Hepatocyte (in vitro differentiated cells): ENCODE data around the gene ZC3H7A. TPM values are rescaled to one million over a fixed set of nuclear protein-coding genes. Genes with fewer than 3 reads are reported as not detected.

Source experiments
- DNase-seq: peaks from one replicate; pipeline ENCODE4 v3.0.0-alpha.2; 2016; ENCODE audit warnings: low spot score
- H2AFZ ChIP-seq: fragments of 200-600 bp; sonication (generic); 2 replicates; pipeline ENCODE4 v1.6.0; 2016; ENCODE audit warnings: antibody characterized with exemption, mild to moderate bottlenecking
- H3K27ac ChIP-seq: fragments of 200-600 bp; sonication (generic); 2 replicates; pipeline ENCODE4 v1.5.1; 2016; ENCODE audit warnings: mild to moderate bottlenecking
- H3K27me3 ChIP-seq: fragments of 200-600 bp; sonication (generic); 2 replicates; pipeline ENCODE4 v1.6.1; 2016
- H3K36me3 ChIP-seq: fragments of 200-600 bp; sonication (generic); replicated peaks from 2 replicates; pipeline ENCODE4 v1.5.1; 2016; ENCODE audit warnings: low read depth; ENCODE audit not compliant: insufficient read depth
- H3K4me1 ChIP-seq: fragments of 200-600 bp; sonication (generic); 2 replicates; pipeline ENCODE4 v1.5.1; 2016; ENCODE audit warnings: mild to moderate bottlenecking, moderate library complexity; ENCODE audit not compliant: insufficient read depth
- H3K4me2 ChIP-seq: fragments of 200-600 bp; sonication (generic); 2 replicates; pipeline ENCODE4 v1.6.0; 2016
- H3K4me3 ChIP-seq: fragments of 200-600 bp; sonication (generic); 2 replicates; pipeline ENCODE4 v1.5.1; 2016; ENCODE audit warnings: mild to moderate bottlenecking
- H3K79me2 ChIP-seq: fragments of 200-600 bp; sonication (generic); 2 replicates; pipeline ENCODE4 v1.6.0; 2017; ENCODE audit warnings: mild to moderate bottlenecking
- H3K9me2 ChIP-seq: fragments of 200-600 bp; sonication (generic); replicated peaks from 2 replicates; pipeline ENCODE4 v1.6.0; 2017; ENCODE audit warnings: mild to moderate bottlenecking; ENCODE audit not compliant: insufficient read depth
- H3K9me3 ChIP-seq: fragments of 200-600 bp; sonication (generic); 2 replicates; pipeline ENCODE4 v1.5.1; 2016; ENCODE audit warnings: low read depth, mild to moderate bottlenecking
- H4K20me1 ChIP-seq: fragments of 200-600 bp; sonication (generic); 2 replicates; pipeline ENCODE4 v1.6.0; 2016; ENCODE audit warnings: mild to moderate bottlenecking; ENCODE audit not compliant: insufficient read depth, poor library complexity, severe bottlenecking
- CTCF ChIP-seq: fragments of 200-600 bp; sonication (generic); IDR thresholded peaks from 2 replicates; pipeline ENCODE4 v1.5.1; 2016; ENCODE audit warnings: antibody characterized with exemption, mild to moderate bottlenecking; ENCODE audit not compliant: poor library complexity
- EZH2 ChIP-seq: fragments of 200-600 bp; sonication (generic); IDR thresholded peaks from 2 replicates; pipeline ENCODE4 v1.6.1; 2016; ENCODE audit warnings: antibody characterized with exemption, mild to moderate bottlenecking, borderline replicate concordance
- EZH2phosphoT487 ChIP-seq: fragments of 200-600 bp; sonication (generic); IDR thresholded peaks from one replicate; pipeline ENCODE4 v1.6.1; 2018; ENCODE audit warnings: antibody characterized with exemption, mild to moderate bottlenecking, low read depth, moderate library complexity; ENCODE audit not compliant: unreplicated experiment, severe bottlenecking
- WGBS: methylation state at CpG from one replicate; pipeline ENCODE4 v1.1.6; 2016; ENCODE audit warnings: low lambda C conversion rate; ENCODE audit errors: missing lambda C conversion rate; 5-methylcytosine and 5-hydroxymethylcytosine counted together
- polyA plus RNA-seq: library from polyadenylated mRNA; unstranded; fragments of >200 nt; fragmentation: Nextera tagmentation; extraction: Ambion mirVana; gene quantifications from 2 replicates; pipeline ENCODE4 v1.2.1, GENCODE V29; 2016
- small RNA-seq: library from RNA; depleted of rRNA; stranded (forward); fragments of <200 nt; gene quantifications from one replicate; pipeline ENCODE3, GENCODE V24; 2014
- total RNA-seq: library from RNA; depleted of rRNA; stranded (reverse); fragments of >200 nt; gene quantifications from 2 replicates; pipeline ENCODE4 v1.2.3, GENCODE V29; 2014

The ZC3H7A gene
- total and polyA plus RNA-seq, 2 experiments from 2014 or later, result 34.9 to 40.3 TPM

GRCh38 chr16:11707679-11708197 lies 89.3 kb downstream of the ZC3H7A start:
- Histone ChIP-seq H3K79me2 (peaks cover 51% of the 10 kb centered on the region), H3K4me3 (no peak overlapping the region), H3K4me1 (no peaks in the 10 kb centered on the region), H3K27me3 (no peaks in the 10 kb centered on the region), H2AFZ (no peak overlapping the region), H3K36me3 (no peaks in the 10 kb centered on the region), H3K9me3 (no peaks in the 10 kb centered on the region), H3K27ac (no peak overlapping the region), H3K9me2 (no peaks in the 10 kb centered on the region), H3K4me2 (no peak overlapping the region), H4K20me1 (no peaks in the 10 kb centered on the region)
- no peak for TF ChIP-seq EZH2phosphoT487
- TF ChIP-seq EZH2, result no peak
- TF ChIP-seq CTCF, result no peak
- 99% methylated on average over 4 of the region's 4 CpGs for WGBS
- DNase-seq, result no peak

GRCh38 chr16:11706180-11706742 lies 90.8 kb downstream of the ZC3H7A start:
- H3K36me3 ChIP-seq, result no peaks in the 10 kb centered on the region
- H3K9me3 ChIP-seq, result no peaks in the 10 kb centered on the region
- H3K4me3 ChIP-seq, result no peak overlapping the region
- 94% methylated on average over 5 of the region's 5 CpGs for WGBS
- H4K20me1 ChIP-seq, result no peaks in the 10 kb centered on the region
- H3K4me2 ChIP-seq, result no peak overlapping the region
- H3K4me1 ChIP-seq, result no peaks in the 10 kb centered on the region
- H2AFZ ChIP-seq, result no peak overlapping the region
- no peaks in the 10 kb centered on the region for H3K27me3 ChIP-seq
- no peaks in the 10 kb centered on the region for H3K9me2 ChIP-seq
- TF ChIP-seq EZH2phosphoT487 (no peak), CTCF (no peak)
- DNase-seq, result no peak
- H3K79me2 ChIP-seq, result peaks cover 55% of the 10 kb centered on the region
- no peak overlapping the region for H3K27ac ChIP-seq

GRCh38 chr16:11705311-11706025 lies 91.6 kb downstream of the ZC3H7A start:
- H4K20me1 ChIP-seq, result peaks cover 4% of the 10 kb centered on the region

More at GRCh38 chr16:11705311-11706025, 91.6 kb downstream of the ZC3H7A start:
- Histone ChIP-seq H3K4me2 (no peak overlapping the region), H3K27ac (no peak overlapping the region), H3K36me3 (no peaks in the 10 kb centered on the region), H3K4me1 (peaks cover 4% of the 10 kb centered on the region), H3K9me2 (no peaks in the 10 kb centered on the region), H3K4me3 (no peak overlapping the region), H2AFZ (no peak overlapping the region), H3K27me3 (no peaks in the 10 kb centered on the region), H3K79me2 (peaks cover 52% of the 10 kb centered on the region), H3K9me3 (no peaks in the 10 kb centered on the region)
- DNase-seq, result no peak
- TF ChIP-seq CTCF (no peak), EZH2 (no peak), EZH2phosphoT487 (no peak)
- 77% methylated on average over 6 of the region's 6 CpGs for WGBS

Small RNAs within 50 kb of the gene (small RNA-seq; reads per million reads assigned to genes)
- not detected for gene RF00017

Other genes with a start within 250 kb of the ZC3H7A start
- 65.6 and 78.9 TPM in 2 replicates for gene LITAF, start 210.3 kb downstream of the ZC3H7A start, total RNA-seq
- 119 and 134 TPM in 2 replicates for gene LITAF, start 210.3 kb downstream of the ZC3H7A start, polyA plus RNA-seq
- 18.8 and 18.9 TPM in 2 replicates for gene SNN, start 128.8 kb downstream of the ZC3H7A start, total RNA-seq
- 16.4 and 16.7 TPM in 2 replicates for gene SNN, start 128.8 kb downstream of the ZC3H7A start, polyA plus RNA-seq
- gene TXNDC11, start 54.4 kb downstream of the ZC3H7A start, total RNA-seq, result 48.7 and 59.4 TPM in 2 replicates
- 58.5 and 59.4 TPM in 2 replicates for gene TXNDC11, start 54.4 kb downstream of the ZC3H7A start, polyA plus RNA-seq
- gene RSL1D1, start 54.3 kb upstream of the ZC3H7A start, total RNA-seq, result 138 and 162 TPM in 2 replicates
- 138 and 142 TPM in 2 replicates for gene RSL1D1, start 54.3 kb upstream of the ZC3H7A start, polyA plus RNA-seq
- gene GSPT1, start 118.7 kb upstream of the ZC3H7A start, total RNA-seq, result 79.2 and 83.8 TPM in 2 replicates
- 105 and 109 TPM in 2 replicates for gene GSPT1, start 118.7 kb upstream of the ZC3H7A start, polyA plus RNA-seq
- gene NPIPB2, start 144.8 kb upstream of the ZC3H7A start, total RNA-seq, result 5.5 and 5.8 TPM in 2 replicates
- gene NPIPB2, start 144.8 kb upstream of the ZC3H7A start, polyA plus RNA-seq, result 12.2 and 15.4 TPM in 2 replicates
- gene TNFRSF17, start 168.0 kb upstream of the ZC3H7A start, total RNA-seq, result not detected in 2 replicates
- not detected in 2 replicates for gene TNFRSF17, start 168.0 kb upstream of the ZC3H7A start, polyA plus RNA-seq
- 5.3 and 7.5 TPM in 2 replicates for gene SNX29, start 179.5 kb upstream of the ZC3H7A start, total RNA-seq
- gene SNX29, start 179.5 kb upstream of the ZC3H7A start, polyA plus RNA-seq, result 17.4 and 23.9 TPM in 2 replicates